GM12801 (cell line): ENCODE measurements around the gene TAGLN2.

Experiments
- TF ChIP-seq, protein P1 (sequence below): IDR thresholded peaks from one replicate; pipeline ENCODE4 v1.5.1; 2011; ENCODE audit warnings: control low read depth; ENCODE audit not compliant: insufficient read length; ENCODE audit errors: extremely low read depth

Gene TAGLN2

DNA sequence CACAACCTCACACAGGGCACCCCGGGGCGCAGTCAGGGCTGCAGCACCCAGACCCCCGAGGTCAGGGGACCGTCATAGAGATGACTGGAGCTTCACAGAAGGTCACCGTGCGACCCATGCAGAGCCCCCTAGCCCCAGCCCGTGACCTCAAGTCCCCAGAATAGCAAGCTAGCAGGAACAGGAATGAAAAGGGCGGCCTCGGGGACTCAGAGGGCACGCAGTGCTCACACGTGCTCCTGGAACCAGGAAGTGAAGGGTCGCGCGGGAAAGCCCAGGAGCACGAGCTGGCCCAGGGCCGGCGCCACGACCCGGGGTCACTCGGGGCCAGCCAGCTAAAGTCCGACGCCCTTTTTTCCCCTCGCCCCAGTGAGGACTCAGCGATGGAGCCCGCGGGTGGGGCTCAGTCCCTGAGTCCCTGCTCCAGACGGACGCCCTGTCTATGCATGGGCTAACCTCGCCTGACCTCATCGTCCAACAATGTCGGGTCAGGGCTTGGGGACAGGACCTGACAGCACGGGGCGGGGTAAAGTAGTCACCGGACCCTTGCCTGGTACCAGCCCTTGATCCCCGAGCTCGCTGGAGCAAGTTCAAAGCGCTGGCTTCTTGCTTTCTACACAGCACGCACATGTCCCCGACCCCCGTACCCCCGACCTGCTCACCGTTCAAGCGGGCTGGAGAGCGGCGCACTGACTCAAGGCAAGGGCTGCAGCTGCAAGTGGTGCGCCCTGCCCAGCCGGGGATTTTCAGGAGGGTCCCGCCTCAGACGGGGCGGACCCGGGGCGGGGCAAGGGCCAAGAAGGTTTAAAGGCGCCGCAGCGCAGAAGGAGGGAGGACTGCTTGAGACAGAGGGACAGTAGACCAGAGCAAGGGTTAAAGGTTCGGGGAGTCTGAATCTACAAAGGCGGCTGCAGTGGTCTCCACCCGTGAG is at the start of gene TAGLN2:
TSS of gene TAGLN2 (minus strand) at position 717 of the 928 bp plus-strand sequence. CDS start 4,998 bp downstream, outside the sequence.
- TF ChIP-seq, protein P1, sequence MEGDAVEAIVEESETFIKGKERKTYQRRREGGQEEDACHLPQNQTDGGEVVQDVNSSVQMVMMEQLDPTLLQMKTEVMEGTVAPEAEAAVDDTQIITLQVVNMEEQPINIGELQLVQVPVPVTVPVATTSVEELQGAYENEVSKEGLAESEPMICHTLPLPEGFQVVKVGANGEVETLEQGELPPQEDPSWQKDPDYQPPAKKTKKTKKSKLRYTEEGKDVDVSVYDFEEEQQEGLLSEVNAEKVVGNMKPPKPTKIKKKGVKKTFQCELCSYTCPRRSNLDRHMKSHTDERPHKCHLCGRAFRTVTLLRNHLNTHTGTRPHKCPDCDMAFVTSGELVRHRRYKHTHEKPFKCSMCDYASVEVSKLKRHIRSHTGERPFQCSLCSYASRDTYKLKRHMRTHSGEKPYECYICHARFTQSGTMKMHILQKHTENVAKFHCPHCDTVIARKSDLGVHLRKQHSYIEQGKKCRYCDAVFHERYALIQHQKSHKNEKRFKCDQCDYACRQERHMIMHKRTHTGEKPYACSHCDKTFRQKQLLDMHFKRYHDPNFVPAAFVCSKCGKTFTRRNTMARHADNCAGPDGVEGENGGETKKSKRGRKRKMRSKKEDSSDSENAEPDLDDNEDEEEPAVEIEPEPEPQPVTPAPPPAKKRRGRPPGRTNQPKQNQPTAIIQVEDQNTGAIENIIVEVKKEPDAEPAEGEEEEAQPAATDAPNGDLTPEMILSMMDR = no peak

DNA sequence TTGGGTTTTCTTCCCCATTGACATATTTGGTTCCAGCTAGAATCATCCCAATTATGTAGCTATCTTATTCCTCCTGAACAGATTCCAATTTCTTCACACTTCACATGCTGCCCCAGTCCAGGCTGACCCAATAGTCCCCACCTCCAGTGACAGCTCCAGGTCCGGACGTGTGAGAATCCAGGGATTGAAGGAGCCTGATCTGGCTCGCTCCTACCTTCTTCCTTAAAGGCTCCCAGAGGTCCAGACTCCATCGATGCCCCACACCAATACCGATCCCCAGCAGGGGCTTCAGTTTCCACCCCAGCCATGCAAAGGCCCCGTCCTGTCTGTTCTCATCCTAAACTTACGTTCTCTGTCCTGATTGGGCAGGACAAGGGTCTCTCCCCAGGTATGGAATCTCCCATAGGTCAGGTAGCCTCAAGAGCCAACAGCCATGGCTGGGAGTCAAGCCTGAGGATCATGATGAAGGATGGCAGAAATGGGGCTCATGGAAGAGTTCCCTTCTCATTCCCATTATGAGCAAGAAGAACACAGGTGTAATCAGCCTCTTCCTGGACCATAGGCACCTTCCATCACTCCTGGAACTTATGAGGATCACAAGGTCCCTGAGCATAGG is 49.2 kb upstream of the TAGLN2 start:
- TF ChIP-seq, protein P1 = no peak

GRCh38 chr1:159973350-159973940 is 48.1 kb upstream of the TAGLN2 start:
- TF ChIP-seq, protein P1 = no peak

GRCh38 chr1:159972443-159973205 is 47.3 kb upstream of the TAGLN2 start:
- TF ChIP-seq, protein P1 = no peak

DNA sequence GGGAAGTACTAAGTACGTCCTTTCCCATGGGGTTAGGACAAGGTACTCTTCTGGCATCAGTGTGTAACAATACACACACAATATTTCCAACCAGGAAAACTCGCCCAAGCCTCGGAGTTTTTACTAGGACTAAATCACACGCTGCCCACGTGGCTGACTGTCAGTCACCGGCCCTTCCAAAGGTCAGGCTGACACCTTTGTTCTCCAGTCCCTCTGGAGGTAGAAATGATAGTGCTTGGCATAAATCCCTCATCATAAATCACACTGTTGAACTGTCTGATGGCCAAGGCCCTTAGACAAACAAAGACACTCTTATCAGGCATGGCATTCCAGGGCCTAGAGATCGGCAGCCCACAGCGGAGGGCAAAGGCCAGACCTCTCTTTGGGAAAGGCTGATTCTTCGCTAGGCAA is 45.6 kb upstream of the TAGLN2 start:
- TF ChIP-seq, protein P1 = no peak

- TF ChIP-seq, protein P1 = no peak
Measured at GRCh38 chr1:159968901-159969300, 43.6 kb upstream of the TAGLN2 start.
